NT2/D1 (cell line): ENCODE results near the gene NSMCE1.
"Not testable (repeated sequence)": the region's sequence is repeated elsewhere in the genome, so short reads cannot be mapped to it uniquely, and the experiment has no call there.

Experiments
- DNase-seq: peaks from one replicate; pipeline ENCODE4 v3.0.0-alpha.2; 2011; ENCODE audit warnings: low read depth, low spot score
- H3K27me3 ChIP-seq: 2 replicates; pipeline ENCODE4 v1.6.0; 2011; ENCODE audit warnings: mild to moderate bottlenecking; ENCODE audit not compliant: insufficient read length, insufficient read depth
- H3K36me3 ChIP-seq: 2 replicates; pipeline ENCODE4 v1.6.1; 2011; ENCODE audit warnings: mild to moderate bottlenecking, low read length, mixed read lengths; ENCODE audit not compliant: insufficient read depth, insufficient read length
- H3K4me1 ChIP-seq: 2 replicates; pipeline ENCODE4 v1.5.1; 2011; ENCODE audit not compliant: insufficient read depth, insufficient read length
- H3K4me3 ChIP-seq: 2 replicates; pipeline ENCODE4 v1.5.1; 2011; ENCODE audit warnings: low read depth; ENCODE audit not compliant: insufficient read length
- H3K9ac ChIP-seq: 2 replicates; pipeline ENCODE4 v1.6.0; 2011; ENCODE audit warnings: low read depth; ENCODE audit not compliant: insufficient read length
- H3K9me3 ChIP-seq: 2 replicates; pipeline ENCODE4 v1.5.1; 2011; ENCODE audit warnings: mild to moderate bottlenecking, low read length; ENCODE audit not compliant: insufficient read depth
- SUZ12 ChIP-seq: IDR thresholded peaks from 2 replicates; pipeline ENCODE4 v1.6.1; 2011; ENCODE audit not compliant: insufficient read length, insufficient read depth; ENCODE audit errors: extremely low read depth
- YY1 ChIP-seq: IDR thresholded peaks from 2 replicates; pipeline ENCODE4 v1.6.1; 2011; ENCODE audit not compliant: insufficient read length, insufficient read depth
- ZNF274 ChIP-seq: IDR thresholded peaks from 2 replicates; pipeline ENCODE4 v1.6.1; 2011; ENCODE audit warnings: mild to moderate bottlenecking, low read depth, low read length

The NSMCE1 gene

DNA sequence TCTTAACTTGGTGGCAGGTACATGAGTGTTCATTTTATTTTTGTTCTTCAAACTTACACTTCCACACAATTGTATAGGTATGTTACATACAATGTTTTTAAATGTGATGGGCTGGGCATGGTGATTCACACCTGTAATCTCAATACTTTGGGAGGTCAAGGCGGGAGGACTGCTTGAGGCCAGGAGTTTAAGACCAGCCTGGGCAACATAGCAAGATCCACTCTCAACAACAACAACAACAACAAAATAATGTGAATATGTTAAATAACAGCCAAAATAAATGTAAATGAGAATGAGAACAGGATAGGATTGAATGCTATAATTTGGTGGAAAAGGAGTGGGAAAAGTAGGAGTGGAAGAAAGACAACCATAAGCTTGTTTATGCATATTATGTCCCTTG, 2.6 kb downstream of the NSMCE1 start:
- Histone ChIP-seq H3K4me1 (no peaks in the 10 kb centered on the region), H3K9ac (no peak overlapping the region), H3K36me3 (no peaks in the 10 kb centered on the region), H3K27me3 (no peaks in the 10 kb centered on the region), H3K4me3 (no peak overlapping the region), H3K9me3 (no peaks in the 10 kb centered on the region)
- DNase-seq, result no peak
- TF ChIP-seq SUZ12 (no peak), YY1 (no peak), ZNF274 (no peak)

DNA sequence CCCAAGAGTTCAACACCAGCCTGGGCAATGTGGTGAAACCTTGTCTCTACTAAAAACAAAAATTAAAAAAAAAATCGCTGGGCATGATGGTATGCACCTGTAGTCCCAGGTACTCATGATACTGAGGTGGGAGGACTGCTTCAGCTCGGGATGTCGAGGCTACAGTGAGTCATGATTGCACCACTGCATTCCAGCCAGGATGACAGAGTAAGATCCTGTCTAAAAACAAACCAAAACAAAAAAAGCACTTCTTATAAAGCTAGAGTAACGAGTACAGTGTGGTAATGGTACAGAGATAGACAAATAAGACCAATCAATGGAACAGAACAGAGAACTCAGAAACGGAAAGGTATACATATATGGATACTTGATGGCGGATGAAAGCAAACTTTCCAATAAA, 4.4 kb downstream of the NSMCE1 start:
- H3K4me1 ChIP-seq, result peaks cover 3% of the 10 kb centered on the region

DNA sequence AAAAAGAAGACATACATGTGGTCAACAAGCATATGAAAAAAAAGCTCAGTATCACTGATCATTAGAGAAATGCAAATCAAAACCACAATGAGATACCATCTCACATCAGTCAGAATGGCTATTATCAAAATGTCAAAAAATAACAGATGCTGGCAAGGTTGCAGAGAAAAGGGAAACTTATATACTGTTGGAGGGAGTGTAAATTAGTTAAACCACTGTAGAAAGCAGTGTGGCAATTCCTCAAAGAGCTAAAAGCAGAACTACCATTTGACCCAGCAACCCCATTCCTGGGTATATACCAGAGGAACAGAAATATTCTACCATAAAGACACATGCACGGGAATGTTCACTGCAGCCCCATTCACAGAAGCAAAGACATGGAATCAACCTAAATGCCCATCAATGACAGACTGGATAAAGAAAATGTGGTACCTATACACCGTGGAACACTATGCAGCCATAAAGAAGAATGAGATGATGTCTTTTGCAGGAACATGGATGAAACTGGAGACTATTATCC, 5.6 kb downstream of the NSMCE1 start:
- H3K4me3 ChIP-seq, H3K27me3 ChIP-seq, H3K9me3 ChIP-seq, DNase-seq, H3K9ac ChIP-seq, H3K36me3 ChIP-seq, H3K4me1 ChIP-seq: not testable (repeated sequence)

More for the DNA sequence above, 4.4 kb downstream of the NSMCE1 start:
- TF ChIP-seq YY1 (no peak), ZNF274 (no peak), SUZ12 (no peak)
- H3K9ac ChIP-seq, result no peak overlapping the region
- H3K27me3 ChIP-seq, result no peaks in the 10 kb centered on the region
- H3K36me3 ChIP-seq, result no peaks in the 10 kb centered on the region
- H3K9me3 ChIP-seq, result no peaks in the 10 kb centered on the region
- DNase-seq, result no peak
- H3K4me3 ChIP-seq, result no peak overlapping the region

DNA sequence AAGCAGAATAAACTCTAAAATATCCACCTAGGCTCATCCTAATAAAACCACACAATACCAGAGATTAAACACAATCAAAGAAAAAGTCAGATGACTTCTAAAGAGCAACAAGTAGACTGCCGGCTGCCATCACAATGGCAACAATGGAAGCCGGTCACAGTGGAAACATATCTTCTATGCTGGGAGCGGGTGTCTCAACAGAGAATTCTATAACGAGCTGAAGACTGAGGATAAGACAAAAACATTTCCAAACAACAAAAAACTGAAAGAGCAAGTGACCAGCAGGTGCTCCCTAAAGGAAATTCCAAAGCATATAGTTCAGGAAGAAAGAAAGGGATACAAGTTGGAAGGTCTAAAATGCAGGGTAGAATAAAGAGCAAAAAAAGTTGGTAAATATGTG, 8.9 kb downstream of the NSMCE1 start:
- H3K4me1 ChIP-seq, result peaks cover 6% of the 10 kb centered on the region

DNA sequence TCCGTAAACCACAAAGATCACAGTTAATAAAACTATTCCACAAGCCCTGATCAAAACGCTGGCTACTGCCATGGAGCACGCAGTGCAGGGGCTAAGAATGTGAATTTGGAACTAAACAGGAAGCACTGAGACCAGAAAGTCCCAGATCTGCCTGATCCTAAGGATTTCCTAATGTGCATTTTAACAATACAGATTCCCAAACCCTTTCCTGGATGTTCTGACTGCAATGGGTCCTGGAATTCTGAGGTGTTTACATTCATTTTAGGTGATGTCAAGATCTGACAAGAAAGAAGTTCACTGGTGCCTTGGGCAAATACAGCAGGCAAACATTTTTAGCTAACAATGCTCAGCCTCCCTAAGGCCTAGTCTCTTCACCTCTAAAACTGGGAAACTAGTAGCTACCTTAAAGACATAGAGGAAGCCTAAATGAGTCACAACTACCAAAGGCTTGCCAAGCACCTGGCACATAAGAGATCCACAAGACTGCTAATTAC, 10.3 kb downstream of the NSMCE1 start:
- peaks cover 6% of the 10 kb centered on the region for H3K4me1 ChIP-seq
- no peaks in the 10 kb centered on the region for H3K27me3 ChIP-seq
- TF ChIP-seq SUZ12 (no peak), YY1 (no peak), ZNF274 (no peak)

More for the DNA sequence above, 8.9 kb downstream of the NSMCE1 start:
- no peak for TF ChIP-seq SUZ12
- Histone ChIP-seq H3K36me3 (peaks cover 24% of the 10 kb centered on the region), H3K9me3 (no peaks in the 10 kb centered on the region), H3K4me3 (no peak overlapping the region), H3K27me3 (no peaks in the 10 kb centered on the region), H3K9ac (no peak overlapping the region)
- no peak for DNase-seq

DNA sequence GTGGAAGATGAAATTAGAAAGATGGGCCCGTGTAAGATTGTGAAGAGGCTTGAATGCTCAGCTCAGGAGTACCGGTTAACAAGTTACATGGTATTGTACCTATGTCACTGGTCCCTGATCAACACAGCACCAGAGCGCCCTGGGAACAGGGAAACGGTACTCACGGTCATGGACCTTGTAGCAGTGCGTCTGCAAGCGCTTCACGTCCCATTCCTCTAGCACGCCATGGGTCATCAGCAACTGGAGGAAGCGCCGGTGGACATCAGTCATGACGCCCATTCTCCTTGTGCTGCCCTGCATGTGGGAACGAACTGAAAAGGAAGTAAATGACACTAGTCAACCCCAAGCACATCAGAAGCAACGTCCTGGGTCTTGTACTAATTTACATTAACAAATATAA, 11.3 kb downstream of the NSMCE1 start:
- Histone ChIP-seq H3K27me3 (no peaks in the 10 kb centered on the region), H3K36me3 (peaks cover 34% of the 10 kb centered on the region), H3K9me3 (no peaks in the 10 kb centered on the region), H3K4me3 (no peak overlapping the region), H3K9ac (no peak overlapping the region), H3K4me1 (peaks cover 6% of the 10 kb centered on the region)
- DNase-seq, result no peak
- TF ChIP-seq YY1 (no peak), ZNF274 (no peak), SUZ12 (no peak)

More for the DNA sequence above, 10.3 kb downstream of the NSMCE1 start:
- H3K9me3 ChIP-seq, result no peaks in the 10 kb centered on the region
- H3K4me3 ChIP-seq, result no peak overlapping the region
- DNase-seq, result peak; percentile 18
- no peak overlapping the region for H3K9ac ChIP-seq
- peaks cover 29% of the 10 kb centered on the region for H3K36me3 ChIP-seq

DNA sequence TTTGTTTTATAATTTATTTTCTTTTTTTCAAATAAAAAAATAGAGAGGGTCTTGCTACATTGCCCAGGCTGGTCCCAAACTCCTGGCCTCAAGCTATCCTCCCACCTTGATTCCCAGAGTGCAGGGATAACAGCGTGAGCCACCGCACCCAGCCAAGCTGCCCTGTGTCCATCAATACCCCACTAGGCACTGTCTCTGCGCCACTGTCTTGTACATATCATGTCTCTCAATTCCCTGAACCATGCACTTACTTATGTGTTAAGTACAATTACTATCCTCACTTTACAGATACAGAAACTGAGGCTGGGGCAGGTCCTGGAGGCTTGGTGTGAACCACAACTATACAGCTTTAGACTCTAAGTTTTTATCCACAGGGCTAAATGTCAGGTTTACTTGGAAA, 11.7 kb downstream of the NSMCE1 start:
- no peaks in the 10 kb centered on the region for H3K9me3 ChIP-seq
- H3K9ac ChIP-seq, result no peak overlapping the region
- TF ChIP-seq ZNF274 (no peak), YY1 (no peak), SUZ12 (no peak)
- peaks cover 6% of the 10 kb centered on the region for H3K4me1 ChIP-seq
- H3K4me3 ChIP-seq, result no peak overlapping the region
- no peaks in the 10 kb centered on the region for H3K27me3 ChIP-seq
- DNase-seq, result no peak
- peaks cover 37% of the 10 kb centered on the region for H3K36me3 ChIP-seq

DNA sequence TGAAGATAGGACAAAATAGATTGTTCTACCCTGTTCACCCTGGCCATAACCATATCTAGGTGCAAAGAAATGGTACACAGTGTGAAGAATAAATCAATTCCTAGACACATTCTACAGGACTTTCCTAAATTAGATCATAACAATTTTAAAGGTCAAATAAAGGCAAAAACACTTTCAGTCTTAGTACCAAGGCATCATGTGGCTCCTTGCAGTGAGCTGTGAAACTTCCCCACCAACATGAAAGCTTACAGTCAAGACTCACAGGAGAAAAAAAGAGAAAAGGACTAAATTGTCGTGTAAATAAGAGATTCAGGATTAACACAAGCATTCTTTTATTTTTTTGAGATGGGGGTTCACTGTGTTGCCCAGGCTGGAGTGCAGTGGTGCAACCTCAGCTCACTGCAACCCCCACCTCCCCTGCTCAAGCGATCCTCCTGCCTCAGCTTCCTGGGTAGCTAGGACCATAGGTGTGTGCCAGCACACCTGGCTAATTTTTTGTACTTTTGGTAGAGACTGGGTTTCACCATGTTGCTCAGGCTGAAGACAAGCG, 14.2 kb downstream of the NSMCE1 start:
- Histone ChIP-seq H3K9ac (no peak overlapping the region), H3K36me3 (peaks cover 39% of the 10 kb centered on the region), H3K27me3 (no peaks in the 10 kb centered on the region), H3K4me3 (no peak overlapping the region), H3K4me1 (peaks cover 5% of the 10 kb centered on the region), H3K9me3 (no peaks in the 10 kb centered on the region)
- DNase-seq, result no peak
- TF ChIP-seq YY1 (no peak), SUZ12 (no peak), ZNF274 (no peak)
